Loucy (cell line): ENCODE results near the gene ERC1.

Experiments used
- H2AFZ ChIP-seq: fragments of 200-600 bp; sonication (generic); 2 replicates; pipeline ENCODE4 v1.6.0; 2016; ENCODE audit warnings: antibody characterized with exemption, mild to moderate bottlenecking, low read length, moderate library complexity
- H3F3A ChIP-seq: fragments of 200-600 bp; 2 replicates; pipeline ENCODE4 v1.6.0; 2016; ENCODE audit warnings: antibody characterized with exemption, low read depth, mild to moderate bottlenecking
- H3K27me3 ChIP-seq: fragments of 200-600 bp; sonication (generic); 2 replicates; pipeline ENCODE4 v1.6.1; 2014; ENCODE audit warnings: low read length, mild to moderate bottlenecking; ENCODE audit not compliant: insufficient read depth, poor library complexity, severe bottlenecking
- H3K36me3 ChIP-seq: fragments of 200-600 bp; sonication (generic); 2 replicates; pipeline ENCODE4 v1.6.1; 2016; ENCODE audit warnings: low read length; ENCODE audit not compliant: insufficient read depth
- H3K4me1 ChIP-seq: fragments of 200-600 bp; sonication (generic); 2 replicates; pipeline ENCODE4 v1.5.1; 2014; ENCODE audit warnings: low read length, mild to moderate bottlenecking; ENCODE audit not compliant: insufficient read depth, poor library complexity, severe bottlenecking
- H3K4me2 ChIP-seq: fragments of 200-600 bp; sonication (generic); 2 replicates; pipeline ENCODE4 v1.6.0; 2014; ENCODE audit warnings: antibody characterized with exemption, low read length, low read depth, mild to moderate bottlenecking; ENCODE audit not compliant: poor library complexity, severe bottlenecking
- H3K4me3 ChIP-seq: fragments of 200-600 bp; sonication (generic); 2 replicates; pipeline ENCODE4 v1.5.1; 2014; ENCODE audit warnings: low read length, mild to moderate bottlenecking, mixed read lengths; ENCODE audit not compliant: poor library complexity, severe bottlenecking
- H3K79me2 ChIP-seq: fragments of 200-600 bp; sonication (generic); 2 replicates; pipeline ENCODE4 v1.6.1; 2014; ENCODE audit warnings: low read length; ENCODE audit not compliant: insufficient read depth
- H3K9ac ChIP-seq: fragments of 200-600 bp; sonication (generic); 2 replicates; pipeline ENCODE4 v1.6.0; 2014; ENCODE audit warnings: mild to moderate bottlenecking, low read depth, low read length, moderate library complexity; ENCODE audit not compliant: poor library complexity, severe bottlenecking
- H3K9me2 ChIP-seq: fragments of 200-600 bp; sonication (generic); replicated peaks from 2 replicates; pipeline ENCODE4 v1.6.1; 2016; ENCODE audit warnings: low read depth, low read length, mixed read lengths
- H3K9me3 ChIP-seq: fragments of 200-600 bp; sonication (generic); 2 replicates; pipeline ENCODE4 v1.6.1; 2014; ENCODE audit warnings: mild to moderate bottlenecking, antibody characterized with exemption, low read length, low read depth; ENCODE audit not compliant: insufficient read depth
- H4K20me1 ChIP-seq: fragments of 200-600 bp; sonication (generic); 2 replicates; pipeline ENCODE4 v1.6.0; 2014; ENCODE audit warnings: antibody characterized with exemption, low read length, mild to moderate bottlenecking; ENCODE audit not compliant: insufficient read depth, poor library complexity, severe bottlenecking
- CTCF ChIP-seq: fragments of 200-600 bp; sonication (generic); conservative IDR thresholded peaks from 2 replicates; pipeline ENCODE4 v1.5.1; 2014; ENCODE audit warnings: mild to moderate bottlenecking, antibody characterized with exemption, low read length
- EZH2phosphoT487 ChIP-seq: fragments of 200-600 bp; IDR thresholded peaks from 2 replicates; pipeline ENCODE4 v1.6.1; 2018; ENCODE audit warnings: antibody characterized with exemption, mild to moderate bottlenecking, moderate library complexity, borderline replicate concordance

ERC1 gene

GRCh38 chr12:1147821-1148220 is 156.8 kb downstream of the ERC1 start:
- no peak overlapping the region for H2AFZ ChIP-seq
- TF ChIP-seq EZH2phosphoT487: no peak
- TF ChIP-seq CTCF: no peak
- H4K20me1 ChIP-seq: no peaks in the 10 kb centered on the region
- no peaks in the 10 kb centered on the region for H3K9me2 ChIP-seq
- no peak overlapping the region for H3K4me3 ChIP-seq
- H3K27me3 ChIP-seq: no peaks in the 10 kb centered on the region
- no peaks in the 10 kb centered on the region for H3K79me2 ChIP-seq
- H3K9ac ChIP-seq: no peak overlapping the region
- H3K36me3 ChIP-seq: no peaks in the 10 kb centered on the region
- no peaks in the 10 kb centered on the region for H3F3A ChIP-seq
- no peak overlapping the region for H3K4me2 ChIP-seq
- H3K4me1 ChIP-seq: peaks cover 17% of the 10 kb centered on the region
- no peaks in the 10 kb centered on the region for H3K9me3 ChIP-seq

GRCh38 chr12:1157046-1157445 is 166.0 kb downstream of the ERC1 start:
- Histone ChIP-seq H3K9me3 (no peaks in the 10 kb centered on the region; the same call in 1 of the 2 replicates), H2AFZ (no peak overlapping the region), H3K4me1 (peaks cover 8% of the 10 kb centered on the region), H3K9me2 (no peaks in the 10 kb centered on the region), H3K4me2 (no peak overlapping the region), H3K9ac (no peak overlapping the region), H3K36me3 (0 out of 2 replicates have a peak, but pooled peaks cover 6% of the 10 kb centered on the region), H3F3A (no peaks in the 10 kb centered on the region), H3K79me2 (no peaks in the 10 kb centered on the region), H4K20me1 (no peaks in the 10 kb centered on the region), H3K27me3 (no peaks in the 10 kb centered on the region), H3K4me3 (no peak overlapping the region)
- TF ChIP-seq EZH2phosphoT487: no peak

- H3K9me2 ChIP-seq: no peaks in the 10 kb centered on the region
Measured at GRCh38 chr12:1161197-1161596, 170.2 kb downstream of the ERC1 start.

More at GRCh38 chr12:1161197-1161596, 170.2 kb downstream of the ERC1 start:
- Histone ChIP-seq H3K4me3 (no peak overlapping the region), H4K20me1 (no peaks in the 10 kb centered on the region), H3K4me2 (no peak overlapping the region), H3K79me2 (no peaks in the 10 kb centered on the region), H3K27me3 (no peaks in the 10 kb centered on the region), H3K9ac (no peak overlapping the region), H3K9me3 (no peaks in the 10 kb centered on the region), H2AFZ (no peak overlapping the region), H3K4me1 (no peaks in the 10 kb centered on the region), H3F3A (no peaks in the 10 kb centered on the region), H3K36me3 (no peaks in the 10 kb centered on the region)
- TF ChIP-seq EZH2phosphoT487 (no peak), CTCF (no peak)
